K562 (cell line): ENCODE results near the gene IGSF9. TPM values are rescaled to one million over a fixed set of nuclear protein-coding genes. Genes with fewer than 3 reads are reported as not detected.
A peak's percentile ranks its signal among the peaks of the same experiment; 100 is the strongest.

ENCODE experiments used
- ATAC-seq: fragments of 200-7000 bp; cut with Tn5 transposase; 3 replicates; pipeline ENCODE4 v1.9.1; 2020; ENCODE audit warnings: moderate library complexity
- BruUV-seq: library from RNA; stranded (reverse); fragments of 400-500 nt; replicated peaks from 2 replicates; lab custom pipeline; 2021; lab: Mats Ljungman, UMichigan
- CTCF ChIA-PET: fragments of 300-600 bp; formaldehyde crosslinking; extraction: SDS; loops from one replicate; lab custom pipeline; 2021; ENCODE audit warnings: low intra/inter-chr PET ratio; lab: Yijun Ruan, JAX
- POLR2A ChIA-PET: fragments of 300-600, 350-650 bp; sonication (Branson Sonifier 250); formaldehyde crosslinking; extraction: SDS; loops from one replicate; lab custom pipeline; 2021; ENCODE audit warnings: antibody characterized with exemption, inconsistent platforms; lab: Yijun Ruan, JAX
- DNase-seq, 4 experiments: peaks; one replicate each; pipeline versions ENCODE4 v3.0.0 to v3.0.0-alpha.2; 2011 to 2018; ENCODE audit warnings: low spot score in 3 of 4, mixed read lengths in 3 of 4; ENCODE audit errors: extremely low read depth in 1 of 4
- FAIRE-seq: peaks from 2 replicates; lab custom pipeline; 2011; peaks lifted over from hg19 to GRCh38; lab: Jason Lieb, UNC
- H2AFZ ChIP-seq: 2 replicates; pipeline ENCODE4 v1.6.0; 2011; ENCODE audit warnings: low read depth, low read length, control low read depth, inconsistent platforms
- H3K27ac ChIP-seq: fragments of 200-600 bp; 3 replicates; pipeline ENCODE4 v1.8.0; 2011; ENCODE audit warnings: low read depth, mild to moderate bottlenecking, control low read depth, inconsistent platforms, low read length, moderate library complexity, mixed read lengths; ENCODE audit errors: extremely low read depth
- H3K27me3 ChIP-seq, 2 experiments: fragments of 300-600 bp in 1 of 2; 2 replicates in 1 of 2; 3 replicates in 1 of 2; pipeline versions ENCODE4 v1.6.0 to v1.8.0; 2011; ENCODE audit warnings: inconsistent platforms in 2 of 2, low read length in 2 of 2, mild to moderate bottlenecking in 1 of 2, mixed read lengths in 1 of 2, moderate library complexity in 1 of 2; ENCODE audit not compliant: control insufficient read depth in 2 of 2, insufficient read depth in 2 of 2
- H3K36me3 ChIP-seq: fragments of 300-600 bp; 3 replicates; pipeline ENCODE4 v1.8.0; 2011; ENCODE audit warnings: mild to moderate bottlenecking, low read length, inconsistent platforms; ENCODE audit not compliant: control insufficient read depth, insufficient read depth
- H3K4me1 ChIP-seq, 2 experiments: fragments of 200-600 bp in 1 of 2; replicated peaks in 1 of 2; 2 replicates in 1 of 2; 3 replicates in 1 of 2; pipeline versions ENCODE4 v1.5.1 to v1.8.0; 2011; ENCODE audit warnings: inconsistent platforms in 2 of 2, low read length in 2 of 2, mild to moderate bottlenecking in 1 of 2, mixed read lengths in 1 of 2, moderate library complexity in 1 of 2; ENCODE audit not compliant: control insufficient read depth in 2 of 2, insufficient read depth in 2 of 2
- H3K4me2 ChIP-seq: 2 replicates; pipeline ENCODE4 v1.6.1; 2011; ENCODE audit warnings: low read length, control low read depth, inconsistent platforms, mixed read lengths; ENCODE audit not compliant: insufficient read depth
- H3K4me3 ChIP-seq: fragments of 200-600 bp; sonication (generic), shearing (Covaris generic); 2 replicates; pipeline ENCODE4 v1.5.1; 2016; ENCODE audit warnings: control low read depth, inconsistent platforms
- H3K79me2 ChIP-seq: fragments of 200-600 bp; 3 replicates; pipeline ENCODE4 v1.8.0; 2011; ENCODE audit warnings: low read length, inconsistent platforms; ENCODE audit not compliant: control insufficient read depth, insufficient read depth
- H3K9ac ChIP-seq, 2 experiments: 2 replicates each; pipeline versions ENCODE4 v1.6.0 to v1.6.1; 2011; ENCODE audit warnings: low read depth in 2 of 2, low read length in 2 of 2, control low read depth in 1 of 2, inconsistent platforms in 1 of 2, mild to moderate bottlenecking in 1 of 2, mixed read lengths in 1 of 2; ENCODE audit not compliant: insufficient read depth in 1 of 2
- H3K9me1 ChIP-seq: one replicate; pipeline ENCODE4 v1.6.0; 2011; ENCODE audit warnings: inconsistent platforms, mild to moderate bottlenecking, low read length, moderate library complexity; ENCODE audit not compliant: control insufficient read depth, insufficient read depth
- H3K9me3 ChIP-seq: replicated peaks from 2 replicates; pipeline ENCODE4 v1.5.1; 2011; ENCODE audit warnings: low read depth, low read length, inconsistent platforms; ENCODE audit not compliant: control insufficient read depth, insufficient read depth
- H4K20me1 ChIP-seq: replicated peaks from 2 replicates; pipeline ENCODE4 v1.6.1; 2011; ENCODE audit warnings: low read length, inconsistent platforms, mixed read lengths; ENCODE audit not compliant: control insufficient read depth, insufficient read depth
- ASH1L ChIP-seq: fragments of 450-650 bp; IDR thresholded peaks from 2 replicates; pipeline ENCODE4 v1.6.1; 2018; ENCODE audit warnings: borderline replicate concordance, mild to moderate bottlenecking, low read depth; ENCODE audit not compliant: partially characterized antibody
- DACH1 ChIP-seq: fragments of 450-650 bp; IDR thresholded peaks from 2 replicates; pipeline ENCODE4 v1.6.1; 2018; ENCODE audit not compliant: partially characterized antibody
- EGR1 ChIP-seq: fragments of 450-650 bp; conservative IDR thresholded peaks from 2 replicates; pipeline ENCODE4 v1.6.1; 2017; ENCODE audit warnings: mild to moderate bottlenecking
- ELF2 ChIP-seq: fragments of 250-450 bp; sonication (Bioruptor Pico); IDR thresholded peaks from 2 replicates; pipeline ENCODE4 v1.5.0; 2021; ENCODE audit warnings: mild to moderate bottlenecking
- HCFC1 ChIP-seq: IDR thresholded peaks from 2 replicates; pipeline ENCODE4 v1.6.1; 2012; ENCODE audit warnings: low read depth, low read length, improper control_type of control experiment
- KLF10 ChIP-seq: fragments of 250-450 bp; sonication (Bioruptor Pico); IDR thresholded peaks from 2 replicates; pipeline ENCODE4 v1.6.1; 2021; ENCODE audit warnings: matching md5 sums
- MAFK ChIP-seq: IDR thresholded peaks from 2 replicates; pipeline ENCODE4 v1.6.1; 2011; ENCODE audit warnings: low read length, improper control_type of control experiment
- MYC ChIP-seq, 2 experiments: fragments of 250-450 bp in 1 of 2; sonication (Bioruptor Pico) in 1 of 2; IDR thresholded peaks; 2 replicates each; pipeline versions ENCODE4 v1.5.1 to v1.6.1; 2012 to 2021; ENCODE audit warnings: low read depth in 2 of 2, borderline replicate concordance in 1 of 2, improper control_type of control experiment in 1 of 2, low read length in 1 of 2, mild to moderate bottlenecking in 1 of 2, moderate library complexity in 1 of 2
- NEUROD1 ChIP-seq: fragments of 150-350 bp; IDR thresholded peaks from 2 replicates; pipeline ENCODE4 v1.6.1; 2014; ENCODE audit warnings: borderline replicate concordance, low read length, low read depth; ENCODE audit not compliant: partially characterized antibody
- NR2C2 ChIP-seq, 2 experiments: fragments of 200-800 bp in 1 of 2; sonication (Bioruptor generic) in 1 of 2; sonication (generic) in 1 of 2; formaldehyde crosslinking in 1 of 2; IDR thresholded peaks; 2 replicates each; pipeline versions ENCODE4 v1.6.1 to v1.8.0; 2016 to 2022; ENCODE audit warnings: mild to moderate bottlenecking in 1 of 2, missing compliant biosample characterization in 1 of 2, missing genetic modification characterization in 1 of 2, missing genetic modification reagents in 1 of 2
- PHB2 ChIP-seq: fragments of 450-650 bp; IDR thresholded peaks from 2 replicates; pipeline ENCODE4 v1.6.1; 2017; ENCODE audit warnings: low read depth
- PHF21A ChIP-seq: fragments of 450-650 bp; IDR thresholded peaks from 2 replicates; pipeline ENCODE4 v1.6.1; 2017; ENCODE audit warnings: low read depth, borderline replicate concordance
- POLR2A ChIP-seq: fragments of 450-650 bp; conservative IDR thresholded peaks from 2 replicates; pipeline ENCODE4 v1.6.1; 2016
- SFPQ ChIP-seq: fragments of 200-400 bp; formaldehyde crosslinking; IDR thresholded peaks from 2 replicates; pipeline ENCODE4 v1.6.1; 2017; ENCODE audit warnings: mild to moderate bottlenecking, low read depth, low read length, moderate library complexity
- SMAD3 ChIP-seq: fragments of 450-650 bp; formaldehyde crosslinking; conservative IDR thresholded peaks from 2 replicates; pipeline ENCODE4 v1.4.0; 2020; ENCODE audit warnings: mild to moderate bottlenecking
- TARDBP ChIP-seq: fragments of 450-650 bp; IDR thresholded peaks from 2 replicates; pipeline ENCODE4 v1.6.1; 2016
- ZBTB1 ChIP-seq: sonication (generic); formaldehyde crosslinking; IDR thresholded peaks from 2 replicates; pipeline ENCODE4 v1.8.1; 2023; ENCODE audit warnings: missing genetic modification reagents, low read depth, mild to moderate bottlenecking, borderline replicate concordance
- ZNF668 ChIP-seq: fragments of 250-450 bp; sonication (Bioruptor Pico); IDR thresholded peaks from 2 replicates; pipeline ENCODE4 v1.8.0; 2022; ENCODE audit warnings: mild to moderate bottlenecking, inconsistent platforms
- ZNF75A ChIP-seq: fragments of 450-650 bp; formaldehyde crosslinking; IDR thresholded peaks from 2 replicates; pipeline ENCODE4 v1.4.0; 2020; ENCODE audit warnings: mild to moderate bottlenecking
- ZNF764 ChIP-seq: fragments of 250-450 bp; sonication (Bioruptor Pico); IDR thresholded peaks from 2 replicates; pipeline ENCODE4 v1.4.0; 2020; ENCODE audit warnings: low read depth, mild to moderate bottlenecking, moderate library complexity
- WGBS: fragments of 100-300 bp; shearing (Covaris generic); methylation state at CpG from one replicate; pipeline ENCODE4 v1.1.6; 2016; ENCODE audit warnings: low coverage, mixed read lengths; ENCODE audit not compliant: insufficient coverage; ENCODE audit errors: missing lambda C conversion rate; 5-methylcytosine and 5-hydroxymethylcytosine counted together
- in situ Hi-C: fragments of 300-500 bp; cut with MboI; formaldehyde crosslinking; loops from 4 replicates; pipeline ENCODE4 v1.15.0; 2018; ENCODE audit warnings: inconsistent platforms, mixed read lengths
- intact Hi-C: fragments of 100-400 bp; cut with micrococcal nuclease; formaldehyde crosslinking; loops from 2 replicates; pipeline ENCODE4 v1.14.2; 2022
- polyA plus RNA-seq, 8 experiments: library from polyadenylated mRNA; depleted of rRNA in 4 of 8; stranded (reverse) in 5 of 8; unstranded in 3 of 8; fragments of >200 nt; fragmentation: Nextera tagmentation in 2 of 8; fragmentation: Illumina TruSeq in 1 of 8; extraction: Ambion mirVana in 2 of 8; extraction: Trizol in 1 of 8; gene quantifications; 2 replicates each; pipeline versions ENCODE4 v1.2.1 to v1.2.3, GENCODE V29; 2011 to 2014; ENCODE audit warnings: inconsistent platforms in 1 of 8, missing spikeins in 1 of 8
- total RNA-seq, 7 experiments: library from RNA; depleted of rRNA in 6 of 7; stranded (reverse); fragments of >200 nt in 6 of 7; fragmentation: Illumina TruSeq in 2 of 7; extraction: Trizol in 2 of 7; gene quantifications; 2 replicates each; pipeline versions ENCODE4 v1.2.1 to v1.2.3, GENCODE V29; 2011 to 2021; ENCODE audit warnings: low replicate concordance in 1 of 7

Gene IGSF9
- total and polyA plus RNA-seq, 9 of the 15 experiments (the other 6 are each of a cell fraction or from before 2014, with no cell fraction given): 0.03 to 0.29 (median 0.07) TPM; not detected in 1

- Histone ChIP-seq H3K27me3 (0 out of 5 replicates have a peak, but pooled peaks cover 0 to 4% of the 10 kb centered on the region in 2 experiments), H3K79me2 (no peaks in the 10 kb centered on the region), H3K9ac (no peak overlapping the region), H2AFZ (no peak overlapping the region), H3K4me2 (no peak overlapping the region), H3K36me3 (no peaks in the 10 kb centered on the region), H3K27ac (no peak overlapping the region), H3K4me1 (peaks cover 4 to 24% of the 10 kb centered on the region in 2 experiments; a peak in 4 of 5 replicates), H3K4me3 (no peak overlapping the region), H4K20me1 (no peaks in the 10 kb centered on the region), H3K9me3 (no peaks in the 10 kb centered on the region), H3K9me1 (no peaks in the 10 kb centered on the region)
- DNase-seq: peak in 1 of 4 experiments; percentile 54
- in situ Hi-C loops (no loop called here), intact Hi-C loops (loop anchor here (1.0 to 5.0 kb wide), 3 partner anchors 55 to 109 kb away; partner anchors contain the start of gene DUSP23)
- ATAC-seq: peak; percentile 48
- no peak for FAIRE-seq
- ChIA-PET POLR2A (interaction anchor here (1.4 kb wide), 2 partner anchors 10 to 21 kb away, joined by 4 to 5 read pairs; no protein-coding TSS in a partner anchor), CTCF (interaction anchor here (0.8 to 2.8 kb wide), 6 partner anchors 54 to 116 kb away, joined by 3 to 36 read pairs (median 9); partner anchors contain the start of gene DUSP23)
- 40% methylated on average over 7 of the region's 7 CpGs for WGBS
- no TSS peak for BruUV-seq
- TF ChIP-seq ASH1L: no peak
- 0 out of 2 replicates have a peak, but pooled peaks have one; percentile 10 for TF ChIP-seq MAFK
- peak; percentile 92 for TF ChIP-seq EGR1
- TF ChIP-seq NEUROD1: peak; percentile 31
- TF ChIP-seq TARDBP: no peak
- peak; percentile 34; the same call in 1 of the 2 replicates for TF ChIP-seq MYC (IDR thresholded peaks at IDR 0.05; ENCODE audit: low read depth, low read length)
- no peak for TF ChIP-seq MYC (CRISPR knock-in tag; IDR thresholded peaks at IDR 0.05; ENCODE audit: borderline replicate concordance, low read depth)
- TF ChIP-seq SMAD3: no peak
- TF ChIP-seq ZNF764: no peak
- no peak for TF ChIP-seq KLF10
- TF ChIP-seq SFPQ: no peak
- no peak; the same call in 1 of the 2 replicates for TF ChIP-seq HCFC1
- TF ChIP-seq PHB2: no peak
- no peak for TF ChIP-seq NR2C2 (CRISPR knock-in tag; IDR thresholded peaks at IDR 0.05)
- TF ChIP-seq NR2C2 (tag; IDR thresholded peaks at IDR 0.05): no peak
- TF ChIP-seq DACH1: no peak
- TF ChIP-seq ZNF668: no peak
- no peak for TF ChIP-seq ZNF75A
- TF ChIP-seq PHF21A: no peak
- no peak for TF ChIP-seq ZBTB1
- TF ChIP-seq POLR2A: no peak
- TF ChIP-seq ELF2: no peak
Measured at GRCh38 chr1:159891275-159892157, 53.9 kb downstream of the IGSF9 start.
